GM08714 (cell line): ENCODE results near the gene FOXC2.

Experiments
- H3K4me3 ChIP-seq: fragments of 200-500 bp; sonication (Bioruptor generic); 2 replicates; pipeline ENCODE4 v1.5.1; 2014; ENCODE audit warnings: mild to moderate bottlenecking, low read length, inconsistent platforms
- ZNF274 ChIP-seq: IDR thresholded peaks from 2 replicates; pipeline ENCODE4 v1.6.1; 2012; ENCODE audit warnings: mild to moderate bottlenecking, low read depth, low read length

Gene FOXC2

DNA sequence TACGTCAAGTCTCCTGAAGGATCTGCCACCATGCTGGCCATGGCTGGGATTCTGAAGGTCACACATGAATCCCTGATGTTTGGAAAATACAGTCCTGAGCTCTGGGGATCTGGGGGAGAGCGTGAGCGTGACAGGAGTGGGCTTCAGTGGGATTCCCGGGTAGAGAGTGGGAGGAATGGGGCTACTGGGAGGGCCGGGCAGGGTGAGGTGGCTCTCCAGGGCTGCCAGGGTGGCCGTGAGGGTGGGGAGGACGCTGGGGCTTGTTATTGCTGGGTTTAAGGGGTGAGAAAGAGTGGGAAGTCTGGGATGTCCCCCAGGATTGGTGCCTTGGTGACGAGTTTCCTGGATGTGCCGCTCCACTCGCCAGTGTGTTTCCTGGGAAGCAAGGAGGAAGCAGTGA lies 43.0 kb downstream of the FOXC2 start:
- no peak overlapping the region for H3K4me3 ChIP-seq
- no peak for TF ChIP-seq ZNF274

DNA sequence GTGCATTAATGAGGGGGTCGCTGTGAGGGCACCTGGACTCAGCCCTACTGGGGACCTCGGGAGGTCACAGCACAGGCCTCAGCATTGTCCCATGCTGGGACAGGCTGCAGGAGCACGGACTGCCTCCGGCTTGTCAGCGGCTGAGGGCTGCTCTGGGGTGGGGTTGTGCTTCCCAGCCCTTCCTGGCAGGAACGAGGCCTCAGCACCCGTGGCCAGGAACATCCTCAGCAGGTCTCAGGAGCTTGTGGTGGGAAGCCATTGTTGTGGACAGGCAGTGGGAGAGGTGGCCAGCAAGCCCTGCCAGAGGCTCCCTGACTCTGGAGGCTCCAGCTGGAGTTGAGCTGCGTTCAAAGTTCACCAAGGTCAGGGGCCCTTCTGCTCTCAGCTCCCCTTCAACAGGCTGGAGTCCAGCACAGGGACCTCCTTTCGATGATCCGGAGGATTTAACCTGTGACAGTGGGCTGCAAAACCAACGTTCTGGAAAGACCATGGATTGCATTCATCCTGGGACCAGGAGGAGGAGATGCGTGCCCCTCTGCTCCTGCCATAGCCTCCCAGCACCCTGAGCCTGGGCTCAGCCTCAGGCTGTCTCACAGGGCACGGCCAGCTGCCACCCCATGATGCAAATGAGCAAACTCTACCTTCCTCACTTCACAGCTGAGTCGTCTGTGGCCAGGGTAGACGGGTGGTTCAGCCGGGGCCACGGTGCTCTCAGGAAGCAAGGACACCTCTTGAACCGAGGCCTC lies 44.3 kb downstream of the FOXC2 start:
- H3K4me3 ChIP-seq: no peak overlapping the region
- TF ChIP-seq ZNF274: no peak

DNA sequence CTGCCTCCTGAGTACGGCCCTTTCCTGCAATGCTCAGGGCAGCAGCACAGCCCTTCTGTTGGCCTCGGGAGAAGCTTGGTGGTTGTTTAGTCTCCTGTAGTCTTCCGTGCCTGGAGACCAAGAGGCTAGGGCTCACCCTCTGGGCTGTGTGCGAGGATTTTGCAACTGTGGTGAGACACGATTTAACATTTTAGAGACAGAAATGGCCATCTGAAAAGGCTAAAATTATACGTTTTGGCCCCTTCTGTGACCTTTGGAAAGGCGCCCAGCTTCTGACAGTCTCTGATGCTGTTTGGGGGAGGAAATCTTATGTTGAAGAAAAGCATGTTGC lies 44.9 kb downstream of the FOXC2 start:
- no peak for TF ChIP-seq ZNF274
- H3K4me3 ChIP-seq: no peak overlapping the region

DNA sequence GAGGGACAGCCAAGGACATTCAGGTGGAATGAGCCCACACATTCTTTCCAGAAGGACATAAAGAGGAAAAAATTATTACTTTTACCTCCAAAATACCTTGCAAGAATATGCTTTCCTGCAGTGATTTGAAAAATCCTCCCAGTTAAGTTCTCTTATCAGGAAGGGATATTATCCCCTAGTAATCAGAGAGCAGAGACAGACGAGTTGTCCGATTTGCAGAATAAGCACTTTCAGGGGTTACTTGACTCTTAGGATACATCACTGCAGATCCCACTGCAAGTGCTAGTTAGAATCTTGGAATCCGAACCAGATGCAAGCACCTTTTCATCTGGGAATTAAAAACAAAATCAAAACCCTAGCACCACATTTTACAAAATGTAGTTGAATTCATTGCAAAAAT lies 45.3 kb downstream of the FOXC2 start:
- no peak overlapping the region for H3K4me3 ChIP-seq
- no peak for TF ChIP-seq ZNF274

DNA sequence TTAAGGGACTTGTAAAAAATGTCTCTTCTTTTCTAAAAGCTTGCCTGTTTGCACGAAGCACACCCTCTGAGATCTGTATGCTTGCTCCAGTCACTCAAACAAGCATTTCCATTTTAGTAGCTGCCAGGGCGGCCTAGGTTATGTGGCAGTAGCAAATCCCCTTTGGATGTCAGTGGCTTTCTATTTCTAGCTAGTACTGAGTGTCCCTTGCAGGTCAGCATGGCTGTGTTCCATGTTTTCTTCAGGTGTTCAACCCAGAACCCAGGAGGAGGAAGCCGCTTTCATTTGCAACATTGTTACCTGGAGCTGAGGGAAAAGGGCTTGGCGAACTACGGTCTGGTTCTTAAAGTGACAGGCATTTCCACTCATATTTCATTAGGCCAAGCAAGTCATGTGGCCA lies 48.1 kb downstream of the FOXC2 start:
- TF ChIP-seq ZNF274: no peak
- no peak overlapping the region for H3K4me3 ChIP-seq

DNA sequence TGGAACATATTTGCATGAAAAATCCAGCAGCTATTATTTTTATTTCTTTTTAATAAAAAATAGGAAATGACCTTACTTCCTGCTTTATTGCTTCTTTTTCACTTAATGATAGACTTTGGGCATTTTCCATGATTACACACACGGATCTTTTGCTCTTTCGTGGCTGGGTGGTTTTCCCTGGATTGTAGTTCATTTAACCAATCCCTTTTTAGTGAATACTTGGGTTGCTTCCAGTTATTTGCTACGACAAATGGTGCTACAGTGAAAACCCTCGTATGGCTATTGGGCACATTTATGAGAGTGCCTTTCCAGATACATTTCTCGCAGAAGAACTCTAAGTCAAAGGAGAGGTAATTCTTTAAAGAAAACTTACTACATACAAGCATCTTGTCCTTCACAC lies 50.3 kb downstream of the FOXC2 start:
- no peak for TF ChIP-seq ZNF274
- no peak overlapping the region for H3K4me3 ChIP-seq

DNA sequence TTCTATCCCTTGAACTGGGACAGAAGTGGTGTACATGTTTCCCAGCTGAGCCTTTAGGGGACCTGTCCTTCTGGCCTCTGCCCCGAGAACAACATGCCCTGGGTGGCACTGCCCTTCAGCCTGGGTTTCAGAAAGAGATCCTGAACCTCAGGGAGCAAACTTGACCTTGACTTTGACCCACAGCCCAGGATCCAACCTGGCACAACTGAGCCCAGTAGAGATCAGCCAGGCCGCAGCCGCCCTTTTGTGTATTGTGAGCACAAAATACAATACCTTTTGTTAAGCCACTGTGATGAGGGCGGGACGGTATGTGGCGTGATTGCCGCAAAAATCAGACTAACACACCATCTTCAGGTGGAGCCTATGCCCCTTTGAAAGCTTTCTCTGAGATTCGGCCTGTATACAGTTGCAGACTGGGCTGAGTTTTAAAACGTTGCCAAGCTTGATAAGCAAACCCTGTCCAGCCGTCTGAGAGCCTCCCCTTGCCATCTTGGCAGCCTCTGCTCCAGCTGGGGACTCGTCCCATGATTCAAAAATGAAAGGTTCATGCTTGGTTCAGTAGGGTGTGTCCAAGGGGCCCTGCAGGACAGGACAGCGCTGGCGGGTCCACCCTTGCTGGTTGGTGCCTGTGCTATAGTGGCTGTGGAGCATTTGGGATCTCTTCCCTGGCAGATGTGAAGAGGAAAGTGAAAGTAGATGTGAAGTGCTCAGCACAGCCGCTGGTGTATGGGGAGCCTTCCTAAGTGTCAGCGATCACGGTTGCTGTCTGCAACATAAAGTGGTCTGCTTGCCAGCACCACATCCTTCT lies 52.0 kb downstream of the FOXC2 start:
- no peak overlapping the region for H3K4me3 ChIP-seq
- TF ChIP-seq ZNF274: no peak
